GM18520 (cell line): ENCODE results near the gene IFNE.
A peak's percentile ranks its signal among the peaks of the same experiment; 100 is the strongest.

Experiments used
- ATAC-seq: cut with Tn5 transposase; IDR thresholded peaks from one replicate; pipeline ENCODE4 v1.9.1; 2021; ENCODE audit not compliant: unreplicated experiment

Gene IFNE, protein sequence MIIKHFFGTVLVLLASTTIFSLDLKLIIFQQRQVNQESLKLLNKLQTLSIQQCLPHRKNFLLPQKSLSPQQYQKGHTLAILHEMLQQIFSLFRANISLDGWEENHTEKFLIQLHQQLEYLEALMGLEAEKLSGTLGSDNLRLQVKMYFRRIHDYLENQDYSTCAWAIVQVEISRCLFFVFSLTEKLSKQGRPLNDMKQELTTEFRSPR

DNA sequence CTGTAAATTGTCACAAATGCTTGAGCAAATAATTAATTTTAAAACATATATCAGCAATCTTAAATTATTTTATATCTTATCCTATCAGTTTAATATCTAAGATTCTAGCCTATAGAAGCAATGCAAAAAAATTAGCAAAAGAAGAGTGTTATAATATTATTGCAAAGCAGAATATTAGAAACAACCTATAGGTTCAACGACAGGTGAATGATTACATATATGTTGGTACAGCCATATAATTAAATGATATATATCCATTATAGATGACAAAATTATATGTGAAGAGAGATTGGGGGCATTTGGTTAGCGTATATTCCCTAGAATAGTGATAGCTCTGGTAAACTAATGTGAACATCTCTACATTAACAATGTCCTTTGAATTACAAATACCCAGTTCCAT, at the start of gene IFNE:
TSS of gene IFNE (minus strand) at position 101 of the 400 bp plus-strand sequence. CDS start 619 bp downstream, outside the sequence.
- ATAC-seq = no peak

GRCh38 chr9:21528123-21528808, 46.2 kb upstream of the IFNE start:
- no peak for ATAC-seq

DNA sequence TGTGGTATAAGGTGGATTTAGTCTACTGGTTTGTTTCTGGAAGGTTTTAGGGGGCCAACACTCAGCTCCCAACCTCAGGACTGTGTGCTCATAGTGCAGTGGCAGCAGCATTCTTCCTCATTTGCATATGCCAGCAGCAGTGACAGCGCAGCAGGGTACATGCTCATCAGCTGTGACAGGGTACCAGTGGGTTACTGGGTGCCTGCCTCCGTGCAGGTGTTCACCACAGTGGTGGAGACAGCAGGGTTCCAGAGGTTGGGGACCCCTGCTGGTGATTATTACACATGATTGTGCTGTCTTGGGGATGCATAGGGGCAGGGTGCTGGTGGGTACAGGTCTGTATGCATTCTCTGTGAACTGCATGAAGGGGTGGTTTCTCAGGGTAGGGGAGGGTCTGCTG, 45.5 kb upstream of the IFNE start:
- ATAC-seq = peak; percentile 52

DNA sequence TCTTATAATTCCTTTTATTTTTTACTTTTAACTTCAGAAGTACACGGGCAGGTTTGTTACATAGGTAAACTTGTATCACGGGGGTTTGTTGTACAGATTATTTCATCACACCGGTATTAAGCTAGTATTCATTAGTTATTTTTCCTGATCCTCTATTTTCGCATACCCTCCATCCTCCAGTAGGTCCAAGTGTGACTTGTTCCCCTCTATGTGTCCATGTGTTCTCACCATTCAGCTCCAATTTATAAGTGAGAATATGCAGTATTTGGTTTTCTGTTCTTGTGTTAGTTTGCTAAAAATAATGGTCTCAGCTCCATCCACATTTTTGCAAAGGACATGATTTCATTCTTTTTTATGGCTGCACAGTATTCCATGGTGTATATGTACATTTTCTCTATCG, 43.1 kb upstream of the IFNE start:
- ATAC-seq = no peak

DNA sequence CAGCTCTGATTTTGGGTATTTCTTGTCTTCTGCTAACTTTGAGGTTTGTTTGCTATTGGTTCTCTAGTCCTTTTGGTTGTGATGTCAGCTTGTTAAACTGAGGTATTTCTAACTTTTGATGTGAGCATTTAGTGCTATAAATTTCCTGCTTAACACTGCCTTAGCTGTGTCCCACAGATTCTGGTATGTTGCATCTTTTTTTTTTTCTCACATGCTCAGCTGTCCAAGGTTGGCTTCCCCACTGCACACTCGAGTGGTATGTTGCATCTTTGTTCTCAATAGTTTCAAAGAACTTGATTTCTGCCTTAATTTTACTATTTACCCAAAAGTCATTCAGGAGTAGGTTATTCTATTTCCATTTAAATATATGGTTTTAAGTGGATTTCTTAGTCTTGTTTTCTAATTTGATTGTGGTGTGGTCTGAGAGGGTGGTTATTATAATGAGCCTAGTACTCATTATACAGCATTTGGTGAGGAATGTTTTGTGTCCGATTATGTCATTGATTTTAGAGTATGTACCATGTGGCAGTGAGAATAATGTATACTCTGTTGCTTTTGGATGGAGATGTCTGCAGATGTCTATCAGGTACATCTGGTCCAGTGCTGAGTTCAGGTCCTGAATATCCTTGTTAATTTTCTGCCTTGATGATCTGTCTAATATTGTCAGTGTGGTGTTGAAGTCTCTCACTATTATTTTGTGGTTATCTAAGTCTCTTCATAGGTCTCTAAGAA, 42.2 kb upstream of the IFNE start:
- ATAC-seq = no peak

DNA sequence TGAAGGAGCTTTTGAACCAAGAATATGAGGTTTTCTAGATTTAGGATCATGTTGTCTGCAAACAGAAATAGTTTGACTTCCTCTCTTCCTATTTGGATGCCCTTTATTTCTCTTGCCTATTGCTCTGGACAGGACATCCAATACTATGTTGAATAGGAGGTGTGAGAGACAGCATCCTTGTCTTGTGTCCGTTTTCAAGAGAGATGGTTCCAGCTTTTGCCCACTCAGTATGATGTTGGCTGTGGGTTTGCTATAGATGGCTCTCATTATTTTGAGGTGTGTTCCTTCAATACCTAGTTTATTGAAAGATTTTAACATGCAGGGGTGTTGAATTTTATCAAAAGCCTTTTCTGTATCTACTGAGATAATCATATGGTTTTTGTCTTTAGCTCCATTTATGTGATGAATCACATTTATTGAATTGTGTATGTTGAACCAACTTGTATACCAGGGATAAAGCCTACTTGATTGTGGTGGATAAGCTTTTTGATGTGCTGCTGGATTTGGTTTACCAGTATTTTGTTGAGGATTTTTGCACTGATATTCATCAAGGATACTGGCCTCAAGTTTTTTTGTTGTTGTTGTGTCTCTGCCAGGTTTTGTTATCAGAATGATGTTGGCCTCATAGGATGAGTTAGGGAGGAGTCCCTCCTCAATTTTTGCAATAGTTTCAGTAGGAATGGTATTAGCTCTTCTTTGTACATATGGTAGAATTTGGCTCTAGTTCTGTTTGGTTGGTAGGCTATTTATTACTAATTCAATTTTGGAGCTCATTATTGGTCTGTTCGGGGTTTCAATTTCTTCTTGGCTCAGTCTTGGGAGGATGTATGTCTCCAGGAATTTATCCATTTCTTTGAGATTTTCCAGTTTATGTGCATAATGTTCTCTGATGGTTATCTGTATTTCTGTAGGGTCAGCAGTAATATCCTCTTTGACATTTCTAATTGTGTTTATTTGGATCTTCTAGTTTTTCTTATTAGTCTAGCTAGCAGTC, 41.2 kb upstream of the IFNE start:
- ATAC-seq = no peak

- no peak for ATAC-seq
Observed at GRCh38 chr9:21522348-21522747, 40.2 kb upstream of the IFNE start.

DNA sequence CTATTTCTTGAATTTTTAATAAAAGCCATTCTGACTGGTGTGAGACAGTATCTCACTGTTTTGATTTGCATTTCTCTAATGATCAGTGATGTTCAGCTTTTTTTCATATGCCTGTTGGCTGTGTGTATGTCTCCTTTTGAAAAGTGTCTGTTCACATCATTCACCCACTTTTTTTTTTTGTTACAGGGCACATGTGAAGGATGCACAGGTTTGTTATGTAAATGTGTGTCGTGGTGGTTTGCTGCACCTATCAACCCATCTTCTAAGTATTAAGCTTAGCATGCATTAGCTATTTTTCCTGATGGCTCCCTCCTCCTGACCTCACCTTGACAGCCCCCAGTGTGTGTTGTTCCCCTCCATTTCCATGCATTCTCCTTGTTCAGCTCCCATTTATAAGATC, 39.3 kb upstream of the IFNE start:
- no peak for ATAC-seq

DNA sequence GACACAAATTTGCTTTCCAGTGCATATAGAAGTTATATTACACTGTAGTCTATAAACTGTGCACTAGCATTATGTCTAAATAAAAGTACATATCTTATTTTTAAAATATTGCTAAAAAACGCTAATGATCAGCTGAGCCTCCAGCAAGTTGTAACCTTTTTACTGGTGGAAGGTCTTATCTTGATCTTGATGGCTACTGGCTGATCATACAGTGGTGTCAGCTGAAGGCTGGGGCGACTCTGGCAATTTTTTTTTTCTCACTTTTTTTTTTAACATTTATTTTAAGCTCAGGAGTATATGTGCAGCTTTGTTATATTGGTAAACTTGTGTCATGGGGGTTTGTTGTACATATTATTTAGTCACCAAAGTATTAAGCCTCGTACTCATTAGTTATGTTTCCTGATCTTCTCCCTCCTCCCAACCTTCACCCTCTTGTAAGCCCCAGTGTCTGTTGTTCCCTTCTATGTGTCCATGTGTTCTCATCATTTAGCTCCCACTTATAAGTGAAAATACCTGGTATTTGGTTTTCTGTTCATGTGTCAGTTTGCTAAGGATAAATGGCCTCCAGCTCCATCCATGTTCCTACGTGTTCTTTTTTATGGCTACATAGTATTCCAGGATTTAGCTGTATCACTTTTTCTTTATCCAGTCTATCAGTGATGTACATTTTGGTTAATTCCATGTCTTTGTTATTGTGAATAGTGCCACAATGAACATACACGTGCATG, 38.6 kb upstream of the IFNE start:
- ATAC-seq = no peak

DNA sequence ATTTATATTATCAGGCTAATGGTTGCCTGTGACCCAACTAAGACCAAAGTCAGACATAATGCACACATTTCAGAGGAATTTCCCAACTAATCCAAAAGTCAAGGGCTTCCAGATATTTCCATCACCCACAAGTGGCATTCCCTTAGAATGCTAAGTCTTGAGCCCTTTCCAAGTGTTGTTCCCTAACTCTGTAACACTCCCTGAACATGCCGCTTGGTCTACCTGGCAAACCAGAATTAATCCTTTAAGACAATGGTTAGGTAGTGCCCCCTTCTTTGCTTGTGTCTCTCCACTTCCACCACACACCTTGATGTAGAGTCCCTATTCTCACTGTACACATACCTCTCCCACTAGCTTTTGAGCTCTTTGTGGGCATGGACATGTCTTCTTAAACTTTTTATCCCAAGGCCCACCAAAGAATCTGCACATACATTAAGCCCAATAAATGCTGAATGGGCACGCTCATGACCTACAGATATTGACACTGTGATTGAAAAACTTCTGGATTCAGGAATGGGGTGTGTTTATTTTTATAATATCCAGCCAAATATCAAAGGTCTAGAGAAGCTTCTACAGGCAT, 37.8 kb upstream of the IFNE start:
- ATAC-seq = no peak

DNA sequence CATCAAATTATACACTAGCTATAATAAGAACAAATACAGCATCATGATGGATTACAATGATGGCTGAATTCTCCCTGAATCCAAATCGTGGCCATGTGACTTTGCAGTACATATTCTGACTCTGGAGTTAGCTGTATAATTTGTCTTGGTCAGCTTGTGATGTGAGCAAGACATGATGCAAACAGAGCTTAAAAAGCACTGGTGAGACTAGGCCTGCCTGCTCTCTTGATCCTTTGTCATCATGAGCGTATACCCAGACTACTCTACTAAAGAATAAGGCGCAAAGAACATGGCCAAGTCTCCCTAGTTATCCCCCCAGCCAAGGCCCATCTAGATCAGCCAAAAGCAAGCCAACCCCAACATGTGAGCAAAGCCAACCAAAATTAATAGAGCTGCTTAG, 34.7 kb upstream of the IFNE start:
- no peak for ATAC-seq

DNA sequence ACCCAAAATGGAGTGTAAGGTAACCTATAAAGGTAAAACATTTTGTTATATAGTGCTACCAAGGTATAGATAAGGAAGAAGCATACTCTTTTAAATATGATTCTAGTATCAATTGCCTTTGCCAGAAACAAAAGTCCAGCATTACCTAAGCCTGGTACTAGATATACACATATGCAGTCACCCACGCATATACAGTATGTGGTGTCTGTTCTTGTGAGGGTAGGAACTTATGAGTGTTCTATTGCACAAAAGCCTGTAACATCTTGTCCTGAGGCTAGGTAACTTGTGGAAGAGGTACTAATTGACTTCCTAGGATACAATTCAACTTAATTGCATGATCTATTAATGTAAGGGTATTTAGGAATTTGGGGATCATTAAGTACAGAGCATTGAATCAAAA, 31.3 kb upstream of the IFNE start:
- no peak for ATAC-seq

GRCh38 chr9:21510806-21511205, 28.7 kb upstream of the IFNE start:
- ATAC-seq = no peak

DNA sequence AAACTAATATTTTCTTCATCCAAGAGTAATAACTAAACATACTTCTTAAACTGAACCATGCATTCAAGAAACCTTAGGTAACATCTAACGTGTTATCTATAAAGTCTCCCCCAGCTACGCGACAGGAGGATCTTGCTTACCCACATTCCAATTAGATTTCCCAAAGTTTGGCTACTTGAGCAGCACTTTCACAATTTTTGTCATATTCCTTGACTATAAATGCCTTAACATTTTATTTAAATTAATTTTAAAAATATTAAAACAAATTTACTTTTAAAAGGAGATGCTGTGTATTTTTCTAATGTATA, 25.3 kb upstream of the IFNE start:
- no peak for ATAC-seq

- no peak for ATAC-seq
Observed at GRCh38 chr9:21506626-21507482, 24.7 kb upstream of the IFNE start.

- no peak for ATAC-seq
Observed at GRCh38 chr9:21505425-21506179, 23.5 kb upstream of the IFNE start.

- no peak for ATAC-seq
Observed at GRCh38 chr9:21504894-21505293, 22.8 kb upstream of the IFNE start.

DNA sequence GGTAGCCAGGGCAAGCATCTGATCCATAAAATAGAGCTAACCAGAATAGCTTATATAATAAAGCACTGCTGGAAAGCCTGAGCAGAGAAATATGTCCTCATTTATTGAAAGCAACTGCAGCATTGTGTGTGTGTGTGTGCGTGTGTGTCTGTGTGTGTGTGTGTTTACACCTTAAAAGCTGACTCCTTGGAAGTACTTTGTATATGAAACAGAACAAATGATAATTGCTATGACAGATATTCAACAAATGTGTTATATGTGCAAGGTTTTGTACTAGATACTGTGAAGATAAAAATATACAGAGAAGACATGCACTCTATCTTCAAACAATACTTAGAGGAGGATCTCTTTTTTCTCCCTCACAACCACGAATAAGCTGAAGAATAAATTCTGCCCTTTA, 22.0 kb upstream of the IFNE start:
- ATAC-seq = no peak

GRCh38 chr9:21502586-21502985, 20.5 kb upstream of the IFNE start:
- ATAC-seq = no peak
